Heart left ventricle (tissue), 16 donors: ENCODE data around the gene TRAF2. TPM values are rescaled to one million over a fixed set of nuclear protein-coding genes. Genes with fewer than 3 reads are reported as not detected.

ENCODE experiments used
- ATAC-seq, 4 donors: fragments of 200-7000 bp; cut with Tn5 transposase; one replicate each; pipeline ENCODE4 v1.9.1; 2020 to 2022; ENCODE audit warnings: moderate library complexity in 4 of 4, mild to moderate bottlenecking in 3 of 4, moderate number of reproducible peaks in 1 of 4
- DNase-seq, 5 donors: peaks; one replicate each; pipeline ENCODE4 v3.0.0-alpha.2; 2020
- H3K27ac ChIP-seq, 12 donors: fragments of 200-600 bp; sonication (generic) in 4 of 12; one replicate each; pipeline versions ENCODE4 v1.5.0 to v1.8.0; 2016 to 2022; ENCODE audit warnings: mild to moderate bottlenecking in 2 of 12
- H3K27me3 ChIP-seq, 9 donors: fragments of 200-600 bp; sonication (generic) in 2 of 9; one replicate each; pipeline versions ENCODE4 v1.5.1 to v1.8.0; 2016 to 2022; ENCODE audit warnings: mild to moderate bottlenecking in 3 of 9
- H3K36me3 ChIP-seq, 9 donors: fragments of 200-600 bp; sonication (generic) in 2 of 9; one replicate each; pipeline versions ENCODE4 v1.5.0 to v1.8.0; 2018 to 2022; ENCODE audit warnings: mild to moderate bottlenecking in 2 of 9
- H3K4me1 ChIP-seq, 12 donors: fragments of 200-600 bp; sonication (generic) in 4 of 12; one replicate each; pipeline versions ENCODE4 v1.5.0 to v1.8.0; 2016 to 2022; ENCODE audit warnings: mild to moderate bottlenecking in 3 of 12
- H3K4me3 ChIP-seq, 12 donors: fragments of 200-600 bp; sonication (generic) in 4 of 12; one replicate each; pipeline versions ENCODE4 v1.5.0 to v1.8.0; 2017 to 2022; ENCODE audit warnings: mild to moderate bottlenecking in 9 of 12, moderate library complexity in 4 of 12
- H3K9me3 ChIP-seq, 12 donors: fragments of 200-600 bp; sonication (generic) in 4 of 12; one replicate each; pipeline versions ENCODE4 v1.5.0 to v1.8.0; 2016 to 2022; ENCODE audit warnings: mild to moderate bottlenecking in 1 of 12
- POLR2A ChIP-seq, 2 donors: fragments of 450-650 bp; IDR thresholded peaks; one replicate each; pipeline ENCODE4 v1.6.1; 2017; ENCODE audit warnings: antibody characterized with exemption in 2 of 2, mild to moderate bottlenecking in 2 of 2, moderate library complexity in 2 of 2
- WGBS, 4 donors: extraction: QIAGEN DNeasy Blood & Tissue Kit in 2 of 4; methylation state at CpG; one replicate each; pipeline versions ENCODE4 v1.1.5 to v1.1.7; 2013 to 2018; 5-methylcytosine and 5-hydroxymethylcytosine counted together
- intact Hi-C, 10 donors: fragments of 100-400 bp; cut with DNase I; formaldehyde crosslinking; loops; one replicate each; pipeline versions ENCODE4 v1.11.1 to v1.14.2; 2022
- polyA plus RNA-seq, 2 donors: library from polyadenylated mRNA; stranded (reverse); fragments of 200-250 nt; gene quantifications; one replicate each; pipeline ENCODE4 v1.2.3, GENCODE V29; 2013
- total RNA-seq, 9 donors: library from RNA; depleted of rRNA in 2 of 9; stranded (reverse); fragments of >200 nt in 2 of 9; fragmentation: NEBNext Ultra II Directional in 3 of 9; extraction: Animal tissue kit (Norgen Biotek cat#: 25700) in 3 of 9; gene quantifications; one replicate each; pipeline versions ENCODE4 v1.1.0 to v1.2.4, GENCODE V29; 2016 to 2023
- TF ChIP-seq, protein P1 (sequence below), 12 donors: fragments of 200-600 bp; sonication (generic) in 4 of 12; IDR thresholded peaks; one replicate each; pipeline versions ENCODE4 v1.5.0 to v1.8.0; 2018 to 2022; ENCODE audit warnings: antibody characterized with exemption in 12 of 12, mild to moderate bottlenecking in 5 of 12
- donor health status: ischemic (EF 13 %, LVEDD 7.1; RV severe dilation, severe dysfunction).
- donor health status: healthy with polysubstance abuse.
- donor health status: DM: no; HTN: yes; CAD: no.
- donor health status: DM: no; HTN: no; CAD: no.
- donor health status: ischemic (EF 25% LVEDD 6.9; RV normal size, moderate dysfunction).
- donor health status: ischemic (EF 25% LVEDD 5.7; RV mildly dilated, moderate dysfunction).
- donor health status: healthy.
- donor health status: DM: yes; HTN: yes; CAD: no.
- donor health status: ischemic (EF 35%, LVEDD 5.7; RV mildly dilated, moderate dysfunction).
- donor health status: nonischemic (EF 11% LVEDD 7.7; RV severe dilation, severe dysfunction).
- donor health status: DM: yes; HTN: yes; CAD: no.
- donor health status: PGD.
- donor health status: ischemic (EF 29% LVEDD 5.4; RV normal size, mild dysfunction).
- donor health status: nonischemic (EF 23%, LVEDD 6.1; RV moderate dilation, normal function).

The TRAF2 gene
- total and polyA plus RNA-seq, 11 donors, result 6.3 to 28.3 (median 9.4) TPM

DNA sequence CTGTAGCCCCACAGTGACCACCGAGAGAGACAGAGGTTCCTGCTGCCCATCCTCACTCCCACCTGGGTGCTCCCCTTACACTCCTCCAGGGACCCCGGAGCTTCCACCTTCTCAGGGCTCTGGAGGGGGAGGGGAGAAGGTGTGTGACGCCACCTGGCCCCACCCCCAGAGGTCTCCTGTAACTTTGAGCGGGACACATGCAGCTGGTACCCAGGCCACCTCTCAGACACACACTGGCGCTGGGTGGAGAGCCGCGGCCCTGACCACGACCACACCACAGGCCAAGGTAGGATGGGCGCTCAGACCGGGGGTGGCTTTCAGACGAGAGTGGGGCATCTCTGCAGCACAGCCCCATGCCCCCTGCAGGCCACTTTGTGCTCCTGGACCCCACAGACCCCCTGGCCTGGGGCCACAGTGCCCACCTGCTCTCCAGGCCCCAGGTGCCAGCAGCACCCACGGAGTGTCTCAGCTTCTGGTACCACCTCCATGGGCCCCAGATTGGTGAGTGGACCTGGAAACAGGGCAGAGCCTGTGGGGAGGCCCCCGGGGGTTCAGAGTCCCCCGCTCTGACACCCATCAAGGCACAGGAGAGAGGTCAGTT, 29.7 kb upstream of the TRAF2 start:
- no peak for ATAC-seq
- Histone ChIP-seq H3K9me3 (no peaks in the 10 kb centered on the region), H3K4me3 (no peak overlapping the region), H3K4me1 (peaks cover 0 to 27% (median 9%) of the 10 kb centered on the region in 12 donors), H3K36me3 (peaks cover 0 to 20% (median 11%) of the 10 kb centered on the region in 9 donors), H3K27me3 (no peaks in the 10 kb centered on the region), H3K27ac (no peak overlapping the region)
- 82 to 90% (median 87%) methylated on average over 11 to 14 of the region's 14 CpGs for WGBS, 4 donors
- DNase-seq, result peak in 2 of 5 donors; percentile 10 to 17
- intact Hi-C loops, result no loop called here
- TF ChIP-seq POLR2A (IDR thresholded peaks at IDR 0.05), result no peak
- TF ChIP-seq, protein P1, sequence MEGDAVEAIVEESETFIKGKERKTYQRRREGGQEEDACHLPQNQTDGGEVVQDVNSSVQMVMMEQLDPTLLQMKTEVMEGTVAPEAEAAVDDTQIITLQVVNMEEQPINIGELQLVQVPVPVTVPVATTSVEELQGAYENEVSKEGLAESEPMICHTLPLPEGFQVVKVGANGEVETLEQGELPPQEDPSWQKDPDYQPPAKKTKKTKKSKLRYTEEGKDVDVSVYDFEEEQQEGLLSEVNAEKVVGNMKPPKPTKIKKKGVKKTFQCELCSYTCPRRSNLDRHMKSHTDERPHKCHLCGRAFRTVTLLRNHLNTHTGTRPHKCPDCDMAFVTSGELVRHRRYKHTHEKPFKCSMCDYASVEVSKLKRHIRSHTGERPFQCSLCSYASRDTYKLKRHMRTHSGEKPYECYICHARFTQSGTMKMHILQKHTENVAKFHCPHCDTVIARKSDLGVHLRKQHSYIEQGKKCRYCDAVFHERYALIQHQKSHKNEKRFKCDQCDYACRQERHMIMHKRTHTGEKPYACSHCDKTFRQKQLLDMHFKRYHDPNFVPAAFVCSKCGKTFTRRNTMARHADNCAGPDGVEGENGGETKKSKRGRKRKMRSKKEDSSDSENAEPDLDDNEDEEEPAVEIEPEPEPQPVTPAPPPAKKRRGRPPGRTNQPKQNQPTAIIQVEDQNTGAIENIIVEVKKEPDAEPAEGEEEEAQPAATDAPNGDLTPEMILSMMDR (IDR thresholded peaks at IDR 0.05), result no peak

DNA sequence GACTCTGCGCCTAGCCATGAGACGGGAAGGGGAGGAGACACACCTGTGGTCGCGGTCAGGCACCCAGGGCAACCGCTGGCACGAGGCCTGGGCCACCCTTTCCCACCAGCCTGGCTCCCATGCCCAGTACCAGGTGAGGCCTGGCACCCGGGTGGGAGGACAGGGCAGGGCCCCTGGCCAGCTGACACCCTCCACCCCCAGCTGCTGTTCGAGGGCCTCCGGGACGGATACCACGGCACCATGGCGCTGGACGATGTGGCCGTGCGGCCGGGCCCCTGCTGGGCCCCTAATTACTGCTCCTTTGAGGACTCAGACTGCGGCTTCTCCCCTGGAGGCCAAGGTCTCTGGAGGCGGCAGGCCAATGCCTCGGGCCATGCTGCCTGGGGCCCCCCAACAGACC, 29.1 kb upstream of the TRAF2 start:
- Histone ChIP-seq H3K27me3 (no peaks in the 10 kb centered on the region), H3K9me3 (no peaks in the 10 kb centered on the region), H3K27ac (no peak overlapping the region), H3K4me3 (no peak overlapping the region), H3K36me3 (peaks cover 0 to 25% (median 17%) of the 10 kb centered on the region in 9 donors), H3K4me1 (peaks cover 0 to 21% (median 8%) of the 10 kb centered on the region in 12 donors)
- intact Hi-C loops, result no loop called here
- peak in 3 of 5 donors; percentile 7 to 28 (median 21) for DNase-seq
- TF ChIP-seq POLR2A (IDR thresholded peaks at IDR 0.05), result no peak
- TF ChIP-seq, protein P1 (IDR thresholded peaks at IDR 0.05), result no peak
- WGBS, 4 donors, result 87 to 96% (median 92%) methylated on average over 8 to 19 of the region's 19 CpGs
- no peak for ATAC-seq

DNA sequence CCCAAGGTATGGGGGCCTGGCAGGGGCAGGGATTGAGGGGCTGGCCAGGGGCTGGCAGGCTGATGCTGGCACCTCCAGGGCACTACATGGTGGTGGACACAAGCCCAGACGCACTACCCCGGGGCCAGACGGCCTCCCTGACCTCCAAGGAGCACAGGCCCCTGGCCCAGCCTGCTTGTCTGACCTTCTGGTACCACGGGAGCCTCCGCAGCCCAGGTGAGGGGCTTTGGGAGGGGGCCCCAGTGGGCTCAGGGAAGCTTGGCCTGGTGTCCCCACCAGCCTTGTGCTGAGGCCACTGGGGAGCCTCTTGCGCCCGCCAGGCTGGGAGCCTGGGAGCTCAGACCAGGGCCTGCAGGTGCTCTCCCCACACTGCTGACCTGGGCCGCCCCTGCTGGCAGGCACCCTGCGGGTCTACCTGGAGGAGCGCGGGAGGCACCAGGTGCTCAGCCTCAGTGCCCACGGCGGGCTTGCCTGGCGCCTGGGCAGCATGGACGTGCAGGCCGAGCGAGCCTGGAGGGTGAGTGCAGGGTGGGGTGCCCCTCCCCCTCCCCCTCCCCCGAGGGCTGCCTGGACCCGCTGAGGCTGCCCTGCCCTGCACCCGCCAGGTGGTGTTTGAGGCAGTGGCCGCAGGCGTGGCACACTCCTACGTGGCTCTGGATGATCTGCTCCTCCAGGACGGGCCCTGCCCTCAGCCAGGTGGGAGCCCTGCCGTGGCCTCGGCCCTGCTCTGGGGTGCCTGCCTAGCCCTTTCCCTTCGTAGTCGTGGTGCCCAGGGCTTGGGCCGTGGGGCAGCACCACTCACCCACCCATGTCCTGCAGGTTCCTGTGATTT, 28.5 kb upstream of the TRAF2 start:
- ATAC-seq, result peak in 1 of 4 donors; percentile 0
- intact Hi-C loops, result no loop called here

More for the DNA sequence above, 28.5 kb upstream of the TRAF2 start:
- H3K4me1 ChIP-seq, result peaks cover 0 to 19% (median 8%) of the 10 kb centered on the region in 12 donors
- H3K27me3 ChIP-seq, result no peaks in the 10 kb centered on the region
- no peak overlapping the region for H3K4me3 ChIP-seq
- H3K36me3 ChIP-seq, result peaks cover 0 to 31% (median 23%) of the 10 kb centered on the region in 9 donors
- no peaks in the 10 kb centered on the region for H3K9me3 ChIP-seq
- peak in 4 of 5 donors; percentile 8 to 43 (median 30) for DNase-seq
- 86 to 95% (median 88%) methylated on average over 4 to 29 of the region's 29 CpGs for WGBS, 4 donors
- H3K27ac ChIP-seq, result peak overlapping the region in 1 of 12 donors; percentile 61
- TF ChIP-seq, protein P1 (IDR thresholded peaks at IDR 0.05), result no peak
- TF ChIP-seq POLR2A (IDR thresholded peaks at IDR 0.05), result no peak
